Measurements from ENCODE around the gene PHYKPL.

Gene PHYKPL

DNA sequence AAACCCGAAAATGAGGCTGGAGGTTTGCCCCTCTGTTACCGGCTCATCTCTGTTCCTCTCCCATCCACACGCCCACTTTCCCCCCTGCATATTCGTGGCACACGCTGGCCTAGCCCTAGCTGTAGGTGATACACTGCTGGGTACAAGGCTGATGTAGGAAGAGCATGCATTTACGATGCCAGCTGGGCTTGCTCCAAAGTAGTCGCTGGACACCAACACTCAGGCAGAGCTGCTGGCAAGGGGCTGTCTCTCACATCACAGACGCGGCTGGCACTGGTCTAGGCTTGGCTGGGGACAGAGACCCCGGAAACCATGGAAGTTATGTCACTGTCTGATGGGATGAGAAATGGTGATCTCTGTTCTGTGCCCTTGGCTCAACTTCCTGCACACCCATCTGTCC lies 9.8 kb upstream of the PHYKPL start:
- no peaks in the 10 kb centered on the region for H3K79me2 ChIP-seq (ENCODE audit: insufficient read depth, low read length)
- no peaks in the 10 kb centered on the region for H3F3A ChIP-seq (ENCODE audit: insufficient read depth)
- TF ChIP-seq, protein P1, sequence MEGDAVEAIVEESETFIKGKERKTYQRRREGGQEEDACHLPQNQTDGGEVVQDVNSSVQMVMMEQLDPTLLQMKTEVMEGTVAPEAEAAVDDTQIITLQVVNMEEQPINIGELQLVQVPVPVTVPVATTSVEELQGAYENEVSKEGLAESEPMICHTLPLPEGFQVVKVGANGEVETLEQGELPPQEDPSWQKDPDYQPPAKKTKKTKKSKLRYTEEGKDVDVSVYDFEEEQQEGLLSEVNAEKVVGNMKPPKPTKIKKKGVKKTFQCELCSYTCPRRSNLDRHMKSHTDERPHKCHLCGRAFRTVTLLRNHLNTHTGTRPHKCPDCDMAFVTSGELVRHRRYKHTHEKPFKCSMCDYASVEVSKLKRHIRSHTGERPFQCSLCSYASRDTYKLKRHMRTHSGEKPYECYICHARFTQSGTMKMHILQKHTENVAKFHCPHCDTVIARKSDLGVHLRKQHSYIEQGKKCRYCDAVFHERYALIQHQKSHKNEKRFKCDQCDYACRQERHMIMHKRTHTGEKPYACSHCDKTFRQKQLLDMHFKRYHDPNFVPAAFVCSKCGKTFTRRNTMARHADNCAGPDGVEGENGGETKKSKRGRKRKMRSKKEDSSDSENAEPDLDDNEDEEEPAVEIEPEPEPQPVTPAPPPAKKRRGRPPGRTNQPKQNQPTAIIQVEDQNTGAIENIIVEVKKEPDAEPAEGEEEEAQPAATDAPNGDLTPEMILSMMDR (IDR thresholded peaks at IDR 0.05; ENCODE audit: insufficient read depth, low read length, poor library complexity, severe bottlenecking): no peak
- no peak for TF ChIP-seq EZH2phosphoT487 (conservative IDR thresholded peaks at IDR 0.05; ENCODE audit: low read length)
- no peaks in the 10 kb centered on the region for H3K9me2 ChIP-seq (replicated peaks; ENCODE audit: insufficient read depth, low read length)
- H3K9me3 ChIP-seq (ENCODE audit: insufficient read depth, low read length): no peaks in the 10 kb centered on the region
- H3K27me3 ChIP-seq (ENCODE audit: low read length): no peaks in the 10 kb centered on the region
- no peak overlapping the region for H3K4me3 ChIP-seq (ENCODE audit: insufficient read depth, low read length, poor library complexity, severe bottlenecking)
- no peaks in the 10 kb centered on the region for H3K36me3 ChIP-seq (ENCODE audit: low read length)
- no peak overlapping the region for H3K4me2 ChIP-seq (ENCODE audit: low read depth, low read length, poor library complexity, severe bottlenecking)
- H2AFZ ChIP-seq (ENCODE audit: low read depth, low read length, severe bottlenecking): no peak overlapping the region
- no peak overlapping the region for H3K27ac ChIP-seq (ENCODE audit: low read depth, low read length)
- no peaks in the 10 kb centered on the region for H4K20me1 ChIP-seq (ENCODE audit: low read depth, low read length)
- no peak overlapping the region for H3K9ac ChIP-seq (ENCODE audit: low read length)

DNA sequence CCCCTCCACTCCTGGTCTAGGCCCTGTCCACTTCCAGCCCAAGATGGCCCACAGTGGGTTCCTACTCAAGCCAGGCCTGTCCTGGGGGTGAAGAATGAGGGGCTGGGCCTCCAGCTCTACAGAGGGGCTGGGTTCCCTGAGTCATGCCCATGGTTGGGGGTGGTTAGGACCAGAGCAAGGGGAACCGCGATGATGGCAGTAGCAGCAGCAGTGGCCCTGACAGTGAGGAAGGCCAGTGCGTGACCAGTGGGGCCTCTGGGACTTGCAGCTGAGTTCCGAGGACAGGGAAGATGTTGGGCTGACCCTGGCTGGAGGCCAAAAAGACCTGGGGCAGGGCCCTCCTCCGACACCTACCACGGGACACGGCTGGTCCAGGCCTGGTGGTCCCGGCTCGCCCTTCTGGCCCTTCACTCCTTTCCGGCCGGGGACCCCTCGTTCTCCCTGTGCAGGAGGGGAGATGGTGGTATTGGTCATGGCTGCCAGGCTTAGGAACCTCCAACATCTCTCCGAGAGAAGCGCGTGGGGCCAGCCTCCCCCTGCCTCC lies 9.2 kb upstream of the PHYKPL start:
- Histone ChIP-seq H3K9me2 (replicated peaks; ENCODE audit: insufficient read depth, low read length) (no peaks in the 10 kb centered on the region), H3K9ac (ENCODE audit: low read length) (no peak overlapping the region), H3K36me3 (ENCODE audit: low read length) (no peaks in the 10 kb centered on the region), H3K79me2 (ENCODE audit: insufficient read depth, low read length) (no peaks in the 10 kb centered on the region), H4K20me1 (ENCODE audit: low read depth, low read length) (no peaks in the 10 kb centered on the region), H2AFZ (ENCODE audit: low read depth, low read length, severe bottlenecking) (no peak overlapping the region), H3K27ac (ENCODE audit: low read depth, low read length) (no peak overlapping the region), H3K27me3 (ENCODE audit: low read length) (no peaks in the 10 kb centered on the region), H3F3A (ENCODE audit: insufficient read depth) (no peaks in the 10 kb centered on the region), H3K4me3 (ENCODE audit: insufficient read depth, low read length, poor library complexity, severe bottlenecking) (no peak overlapping the region), H3K9me3 (ENCODE audit: insufficient read depth, low read length) (no peaks in the 10 kb centered on the region), H3K4me2 (ENCODE audit: low read depth, low read length, poor library complexity, severe bottlenecking) (no peak overlapping the region)
- TF ChIP-seq, protein P1 (IDR thresholded peaks at IDR 0.05; ENCODE audit: insufficient read depth, low read length, poor library complexity, severe bottlenecking): no peak
- no peak for TF ChIP-seq EZH2phosphoT487 (conservative IDR thresholded peaks at IDR 0.05; ENCODE audit: low read length)

DNA sequence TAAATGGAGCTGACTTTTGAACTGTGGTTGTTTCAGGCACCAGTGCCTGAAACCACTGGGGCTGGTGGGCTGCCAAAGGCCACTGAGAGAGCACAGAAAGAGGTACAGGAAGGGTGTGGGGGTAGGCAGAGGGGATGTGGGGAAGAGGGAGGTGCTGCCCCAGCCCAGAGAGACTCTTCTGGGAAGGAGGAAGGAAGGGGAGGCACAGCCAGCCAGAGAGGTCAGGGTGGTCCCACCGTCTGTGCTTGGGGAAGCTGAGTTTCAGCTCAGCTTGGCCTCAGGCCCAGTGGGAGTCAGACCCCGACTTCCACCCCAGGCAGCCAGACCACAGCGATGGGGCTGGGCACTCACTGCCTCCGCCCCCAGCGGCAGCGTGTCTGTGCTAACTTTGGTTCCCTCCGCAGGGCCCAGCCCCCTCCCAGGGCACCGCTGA lies 8.6 kb upstream of the PHYKPL start:
- no peaks in the 10 kb centered on the region for H3K36me3 ChIP-seq (ENCODE audit: low read length)
- TF ChIP-seq, protein P1 (IDR thresholded peaks at IDR 0.05; ENCODE audit: insufficient read depth, low read length, poor library complexity, severe bottlenecking): no peak
- TF ChIP-seq EZH2phosphoT487 (conservative IDR thresholded peaks at IDR 0.05; ENCODE audit: low read length): no peak
- no peak overlapping the region for H3K4me3 ChIP-seq (ENCODE audit: insufficient read depth, low read length, poor library complexity, severe bottlenecking)
- no peaks in the 10 kb centered on the region for H3K79me2 ChIP-seq (ENCODE audit: insufficient read depth, low read length)
- H2AFZ ChIP-seq (ENCODE audit: low read depth, low read length, severe bottlenecking): no peak overlapping the region
- H4K20me1 ChIP-seq (ENCODE audit: low read depth, low read length): no peaks in the 10 kb centered on the region
- no peak overlapping the region for H3K27ac ChIP-seq (ENCODE audit: low read depth, low read length)
- H3K9me3 ChIP-seq (ENCODE audit: insufficient read depth, low read length): no peaks in the 10 kb centered on the region
- no peaks in the 10 kb centered on the region for H3K9me2 ChIP-seq (replicated peaks; ENCODE audit: insufficient read depth, low read length)
- H3F3A ChIP-seq (ENCODE audit: insufficient read depth): no peaks in the 10 kb centered on the region
- no peaks in the 10 kb centered on the region for H3K27me3 ChIP-seq (ENCODE audit: low read length)
- H3K4me2 ChIP-seq (ENCODE audit: low read depth, low read length, poor library complexity, severe bottlenecking): no peak overlapping the region
- no peak overlapping the region for H3K9ac ChIP-seq (ENCODE audit: low read length)
